Measurements from ENCODE around the gene KSR2. TPM values are rescaled to one million over a fixed set of nuclear protein-coding genes. Genes with fewer than 3 reads are reported as not detected.

KSR2 gene
- total and polyA plus RNA-seq, 7 donors, result under 0.01 to 0.04 (median 0.02) TPM; not detected in 2

DNA sequence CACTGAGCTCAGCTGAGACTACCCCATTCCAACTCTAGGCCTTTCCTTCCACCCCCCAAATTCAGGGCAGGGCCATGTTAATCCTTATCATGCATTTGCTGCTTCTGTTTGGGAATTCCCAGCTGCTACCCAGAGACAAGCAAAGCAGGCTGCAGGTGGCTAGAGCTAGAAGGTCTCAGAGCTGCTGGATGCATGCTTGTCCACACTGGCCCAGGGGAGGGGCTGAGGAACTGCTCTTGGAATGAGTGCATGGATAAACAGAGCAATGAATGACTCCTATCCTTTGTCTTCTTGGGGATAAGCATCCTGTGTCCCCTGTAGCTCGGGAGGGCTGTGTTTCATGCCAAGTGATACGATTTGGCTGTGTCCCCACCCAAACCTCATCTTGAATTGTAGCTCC lies 470.5 kb downstream of the KSR2 start:
- no peak overlapping the region for H3K4me3 ChIP-seq
- H3K27ac ChIP-seq, result no peak overlapping the region
- ATAC-seq (no peak), DNase-seq (no peak)
- H3K9me3 ChIP-seq, result no peaks in the 10 kb centered on the region
- peaks cover 4% of the 10 kb centered on the region for H3K4me1 ChIP-seq
- H3K27me3 ChIP-seq (ENCODE audit: insufficient read depth in 3 of 3, low read length in 2 of 3), result no peaks in the 10 kb centered on the region
- no peaks in the 10 kb centered on the region for H3K36me3 ChIP-seq (ENCODE audit: insufficient read depth in 1 of 2, low read depth in 1 of 2)
- TF ChIP-seq, protein P1, sequence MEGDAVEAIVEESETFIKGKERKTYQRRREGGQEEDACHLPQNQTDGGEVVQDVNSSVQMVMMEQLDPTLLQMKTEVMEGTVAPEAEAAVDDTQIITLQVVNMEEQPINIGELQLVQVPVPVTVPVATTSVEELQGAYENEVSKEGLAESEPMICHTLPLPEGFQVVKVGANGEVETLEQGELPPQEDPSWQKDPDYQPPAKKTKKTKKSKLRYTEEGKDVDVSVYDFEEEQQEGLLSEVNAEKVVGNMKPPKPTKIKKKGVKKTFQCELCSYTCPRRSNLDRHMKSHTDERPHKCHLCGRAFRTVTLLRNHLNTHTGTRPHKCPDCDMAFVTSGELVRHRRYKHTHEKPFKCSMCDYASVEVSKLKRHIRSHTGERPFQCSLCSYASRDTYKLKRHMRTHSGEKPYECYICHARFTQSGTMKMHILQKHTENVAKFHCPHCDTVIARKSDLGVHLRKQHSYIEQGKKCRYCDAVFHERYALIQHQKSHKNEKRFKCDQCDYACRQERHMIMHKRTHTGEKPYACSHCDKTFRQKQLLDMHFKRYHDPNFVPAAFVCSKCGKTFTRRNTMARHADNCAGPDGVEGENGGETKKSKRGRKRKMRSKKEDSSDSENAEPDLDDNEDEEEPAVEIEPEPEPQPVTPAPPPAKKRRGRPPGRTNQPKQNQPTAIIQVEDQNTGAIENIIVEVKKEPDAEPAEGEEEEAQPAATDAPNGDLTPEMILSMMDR (IDR thresholded peaks at IDR 0.05), result no peak
- intact Hi-C loops (cut with DNase I), result no loop called here
- WGBS, 3 donors, result 60 to 72% (median 64%) methylated on average over 2 of the region's 2 CpGs

DNA sequence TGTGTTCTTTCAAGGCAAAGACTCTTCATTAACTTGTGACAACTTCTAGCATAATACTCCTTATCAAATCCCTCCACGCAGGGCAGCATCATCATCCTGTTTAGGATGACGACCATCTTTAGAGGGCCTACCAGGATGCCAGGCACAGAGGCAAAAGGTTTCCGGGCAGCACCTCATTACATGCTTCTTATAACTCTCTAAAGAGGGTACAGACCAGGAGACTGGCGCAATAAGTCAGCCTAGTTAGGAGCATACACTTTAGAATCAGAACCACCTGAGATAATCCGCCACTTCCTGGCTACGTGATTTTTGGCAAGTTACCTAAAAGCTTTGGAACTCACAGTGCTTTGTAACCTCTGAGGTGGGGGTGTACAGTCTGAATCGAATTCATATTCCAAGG lies 471.4 kb downstream of the KSR2 start:
- intact Hi-C loops (cut with DNase I), result no loop called here
- H3K9me3 ChIP-seq, result no peaks in the 10 kb centered on the region
- peaks cover 4% of the 10 kb centered on the region for H3K4me1 ChIP-seq
- H3K4me3 ChIP-seq, result no peak overlapping the region
- TF ChIP-seq, protein P1 (IDR thresholded peaks at IDR 0.05), result no peak
- H3K27me3 ChIP-seq (ENCODE audit: insufficient read depth in 3 of 3, low read length in 2 of 3), result no peaks in the 10 kb centered on the region
- H3K27ac ChIP-seq, result no peak overlapping the region
- H3K36me3 ChIP-seq (ENCODE audit: insufficient read depth in 1 of 2, low read depth in 1 of 2), result no peaks in the 10 kb centered on the region
- ATAC-seq (no peak), DNase-seq (no peak)
- 72 to 81% (median 77%) methylated on average over 7 of the region's 7 CpGs for WGBS, 3 donors

DNA sequence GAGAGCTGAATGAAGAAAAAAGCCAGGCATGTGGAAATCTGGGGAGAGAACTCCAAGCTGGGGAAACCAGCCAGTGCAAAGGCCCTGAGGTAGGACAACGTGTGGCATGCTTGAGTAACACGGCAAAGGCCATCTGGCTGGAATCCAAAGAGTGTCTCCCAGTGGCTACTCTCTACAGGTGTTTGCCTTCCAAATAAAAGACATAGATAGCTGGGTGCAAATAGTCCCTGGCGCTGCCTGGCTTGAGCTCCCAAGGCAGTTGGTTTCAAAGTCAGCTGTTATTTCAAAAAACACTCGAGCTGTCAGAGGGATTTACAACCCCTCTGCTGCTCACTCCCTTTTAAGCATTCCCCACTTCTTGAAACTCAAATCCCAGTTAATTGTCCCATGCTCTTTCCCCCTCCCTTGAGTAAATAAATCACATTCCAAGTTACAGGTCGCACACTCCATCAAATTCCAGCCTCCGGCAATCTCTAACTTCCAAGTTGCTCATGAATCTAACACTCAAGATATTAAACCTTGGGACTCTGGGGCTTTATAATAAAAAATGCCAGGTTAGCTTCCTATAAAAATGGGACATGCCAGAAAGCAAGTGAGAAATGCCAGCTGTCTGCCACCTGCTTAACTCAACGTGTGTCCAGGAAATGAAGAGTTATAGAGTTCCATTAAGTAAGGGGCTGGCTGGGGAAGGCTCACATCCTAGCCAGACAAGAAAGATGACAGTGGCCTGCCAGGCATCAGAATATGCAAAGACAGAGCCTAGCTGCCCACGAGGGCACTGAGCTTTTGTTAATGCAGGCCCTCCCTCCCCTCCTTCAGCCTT lies 473.7 kb downstream of the KSR2 start:
- intact Hi-C loops (cut with DNase I), result no loop called here
- H3K27me3 ChIP-seq (ENCODE audit: insufficient read depth in 3 of 3, low read length in 2 of 3), result no peaks in the 10 kb centered on the region
- DNase-seq, result no peak

DNA sequence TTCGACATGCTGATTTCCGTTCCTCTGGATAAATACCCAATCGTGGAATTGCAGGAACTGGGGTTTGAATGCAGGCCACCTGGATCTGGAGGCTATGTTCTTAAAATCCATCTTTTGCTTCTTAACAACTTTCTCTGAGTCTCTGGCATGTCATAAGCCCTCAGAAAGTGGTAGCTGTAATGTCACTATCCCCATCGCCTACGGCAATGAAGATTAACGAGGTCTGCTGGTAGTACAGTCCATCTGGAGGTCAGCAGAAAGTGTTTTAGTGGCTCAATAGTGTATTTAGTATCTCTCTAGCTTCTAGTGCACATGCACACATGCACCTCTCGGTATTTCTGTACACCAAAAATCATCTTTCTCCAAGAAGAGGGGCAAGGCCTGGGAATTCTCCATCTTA lies 477.1 kb downstream of the KSR2 start:
- no peak overlapping the region for H3K4me3 ChIP-seq
- H3K27ac ChIP-seq, result no peak overlapping the region
- no peaks in the 10 kb centered on the region for H3K36me3 ChIP-seq (ENCODE audit: insufficient read depth in 1 of 2, low read depth in 1 of 2)
- DNase-seq (no peak), ATAC-seq (no peak)
- H3K9me3 ChIP-seq, result no peaks in the 10 kb centered on the region
- intact Hi-C loops (cut with DNase I), result no loop called here
- H3K27me3 ChIP-seq (ENCODE audit: insufficient read depth in 3 of 3, low read length in 2 of 3), result no peaks in the 10 kb centered on the region
- peaks cover 11% of the 10 kb centered on the region for H3K4me1 ChIP-seq
- TF ChIP-seq, protein P1 (IDR thresholded peaks at IDR 0.05), result no peak
- 75 to 88% (median 85%) methylated on average over 7 of the region's 7 CpGs for WGBS, 3 donors

More for the DNA sequence above, 473.7 kb downstream of the KSR2 start:
- TF ChIP-seq, protein P1 (IDR thresholded peaks at IDR 0.05), result no peak
- peak in 1 of 4 donors; percentile 42 for ATAC-seq
- Histone ChIP-seq H3K4me3 (no peak overlapping the region), H3K4me1 (peaks cover 1% of the 10 kb centered on the region), H3K9me3 (no peaks in the 10 kb centered on the region), H3K36me3 (ENCODE audit: insufficient read depth in 1 of 2, low read depth in 1 of 2) (no peaks in the 10 kb centered on the region), H3K27ac (no peak overlapping the region)
- 18 to 36% (median 22%) methylated on average over 8 of the region's 8 CpGs for WGBS, 3 donors

All from psoas muscle (tissue), 8 donors.